Endothelial cell of umbilical vein (primary cell): ENCODE data around the gene EDN2. TPM values are rescaled to one million over a fixed set of nuclear protein-coding genes. Genes with fewer than 3 reads are reported as not detected.

Source experiments
- BruUV-seq: library from RNA; stranded (reverse); fragments of 400-500 nt; replicated peaks from 2 replicates; lab custom pipeline; 2021; lab: Mats Ljungman, UMichigan
- CTCF ChIA-PET: fragments of 300-600, 350-600 bp; sonication (Branson Sonifier 250); formaldehyde crosslinking; loops from one replicate; lab custom pipeline; 2021; ENCODE audit warnings: antibody characterized with exemption, inconsistent platforms; lab: Charles Lee
- POLR2A ChIA-PET: fragments of 300-600, 350-600 bp; sonication (Branson Sonifier 250); formaldehyde crosslinking; loops from one replicate; lab custom pipeline; 2021; ENCODE audit warnings: antibody characterized with exemption, inconsistent platforms; lab: Charles Lee
- DNase-seq: peaks from one replicate; pipeline ENCODE4 v3.0.0-alpha.2; 2011; ENCODE audit warnings: low read depth, low spot score
- FAIRE-seq: peaks from 2 replicates; lab custom pipeline; 2011; peaks lifted over from hg19 to GRCh38; lab: Jason Lieb, UNC
- H2AFZ ChIP-seq: 2 replicates; pipeline ENCODE4 v1.6.0; 2012; ENCODE audit warnings: low read depth, low read length, control low read depth, inconsistent platforms
- H3K27ac ChIP-seq: 2 replicates; pipeline ENCODE4 v1.5.1; 2011; ENCODE audit warnings: low read depth, mild to moderate bottlenecking, control low read depth, low read length, moderate library complexity; ENCODE audit not compliant: insufficient read depth
- H3K27me3 ChIP-seq, 2 experiments: 2 replicates each; pipeline versions ENCODE4 v1.6.0 to v1.6.1; 2011; ENCODE audit warnings: low read length in 2 of 2, mixed read lengths in 1 of 2; ENCODE audit not compliant: control insufficient read depth in 2 of 2, insufficient read depth in 2 of 2
- H3K36me3 ChIP-seq, 2 experiments: 2 replicates in 1 of 2; 3 replicates in 1 of 2; pipeline ENCODE4 v1.5.1; 2011; ENCODE audit warnings: low read length in 2 of 2, mild to moderate bottlenecking in 1 of 2, moderate library complexity in 1 of 2; ENCODE audit not compliant: control insufficient read depth in 2 of 2, insufficient read depth in 2 of 2; ENCODE audit errors: extremely low read depth in 1 of 2
- H3K4me1 ChIP-seq: 3 replicates; pipeline ENCODE4 v1.5.1; 2011; ENCODE audit warnings: mild to moderate bottlenecking, low read length; ENCODE audit not compliant: control insufficient read depth, insufficient read depth; ENCODE audit errors: extremely low read depth
- H3K4me2 ChIP-seq: 2 replicates; pipeline ENCODE4 v1.6.1; 2011; ENCODE audit warnings: low read length, control low read depth, mixed read lengths; ENCODE audit not compliant: insufficient read depth
- H3K4me3 ChIP-seq, 3 experiments: fragments of 200-600 bp in 1 of 3; sonication (generic), shearing (Covaris generic) in 1 of 3; replicated peaks in 1 of 3; 2 replicates each; pipeline ENCODE4 v1.5.1; 2011 to 2016; ENCODE audit warnings: control low read depth in 3 of 3, low read length in 3 of 3, mild to moderate bottlenecking in 2 of 3, inconsistent platforms in 1 of 3, low read depth in 1 of 3, moderate library complexity in 1 of 3; ENCODE audit not compliant: insufficient read depth in 1 of 3
- H3K79me2 ChIP-seq: 2 replicates; pipeline ENCODE4 v1.6.0; 2012; ENCODE audit warnings: low read length, inconsistent platforms; ENCODE audit not compliant: control insufficient read depth, insufficient read depth
- H3K9ac ChIP-seq: replicated peaks from 2 replicates; pipeline ENCODE3; 2011; ENCODE audit warnings: low read length, control low read depth; ENCODE audit not compliant: insufficient read depth; ENCODE audit errors: extremely low read depth
- H3K9me1 ChIP-seq: replicated peaks from 3 replicates; pipeline ENCODE4 v1.6.0; 2011; ENCODE audit warnings: mild to moderate bottlenecking, low read length; ENCODE audit not compliant: control insufficient read depth, insufficient read depth; ENCODE audit errors: extremely low read depth
- H3K9me3 ChIP-seq: replicated peaks from 2 replicates; pipeline ENCODE4 v1.5.1; 2012; ENCODE audit warnings: low read length, inconsistent platforms; ENCODE audit not compliant: control insufficient read depth, insufficient read depth
- H4K20me1 ChIP-seq: replicated peaks from 2 replicates; pipeline ENCODE3; 2011; ENCODE audit warnings: mild to moderate bottlenecking, low read length; ENCODE audit not compliant: control insufficient read depth, insufficient read depth; ENCODE audit errors: extremely low read depth
- CTCF ChIP-seq, 2 donors: IDR thresholded peaks; 1 replicate in 1 of 2; 2 replicates in 1 of 2; pipeline ENCODE4 v1.5.1; 2011; ENCODE audit warnings: low read length in 2 of 2, mild to moderate bottlenecking in 2 of 2, moderate library complexity in 2 of 2, control low read depth in 1 of 2, inconsistent platforms in 1 of 2, low read depth in 1 of 2; ENCODE audit not compliant: insufficient read depth in 1 of 2; ENCODE audit errors: extremely low read depth in 1 of 2
- EZH2 ChIP-seq: IDR thresholded peaks from 2 replicates; pipeline ENCODE4 v1.6.1; 2012; ENCODE audit warnings: borderline replicate concordance, low read depth, mild to moderate bottlenecking, moderate library complexity, low read length, inconsistent platforms; ENCODE audit not compliant: severe bottlenecking
- FOS ChIP-seq: IDR thresholded peaks from 2 replicates; pipeline ENCODE4 v1.6.1; 2011; ENCODE audit warnings: mild to moderate bottlenecking, low read length, moderate library complexity, borderline replicate concordance; ENCODE audit not compliant: insufficient read depth
- GATA2 ChIP-seq: IDR thresholded peaks from 2 replicates; pipeline ENCODE4 v1.7.0; 2011; ENCODE audit warnings: low read depth, mild to moderate bottlenecking, moderate library complexity, mixed read lengths, low read length; ENCODE audit not compliant: insufficient read length, insufficient read depth
- JUN ChIP-seq: IDR thresholded peaks from 2 replicates; pipeline ENCODE4 v1.6.1; 2011; ENCODE audit warnings: borderline replicate concordance, low read depth; ENCODE audit not compliant: insufficient read length, insufficient read depth
- MAX ChIP-seq: IDR thresholded peaks from 2 replicates; pipeline ENCODE4 v1.6.1; 2011; ENCODE audit not compliant: insufficient read depth, insufficient read length
- MYC ChIP-seq: IDR thresholded peaks from one replicate; pipeline ENCODE4 v1.6.1; 2011; ENCODE audit warnings: mild to moderate bottlenecking, low read depth, low read length
- POLR2A ChIP-seq: IDR thresholded peaks from 2 replicates; pipeline ENCODE4 v1.6.1; 2012; ENCODE audit warnings: low read depth, mild to moderate bottlenecking, control low read depth, low read length
- POLR2AphosphoS5 ChIP-seq: IDR thresholded peaks from 2 replicates; pipeline ENCODE4 v1.6.1; 2012; ENCODE audit warnings: low read depth, mild to moderate bottlenecking, control low read depth, low read length, moderate library complexity; ENCODE audit not compliant: insufficient read depth
- dilution Hi-C: fragments of 300-500 bp; cut with MboI; formaldehyde crosslinking; loops from one replicate; pipeline ENCODE4 v1.15.0; 2019; ENCODE audit warnings: low sequenced_read_pairs; ENCODE audit not compliant: extremely low pct_ligation_motif_present
- intact Hi-C: fragments of 100-400 bp; cut with micrococcal nuclease; formaldehyde crosslinking; loops from one replicate; pipeline ENCODE4 v1.10.0; 2022
- polyA plus RNA-seq, 4 experiments: library from polyadenylated mRNA; depleted of rRNA in 3 of 4; stranded (reverse) in 3 of 4; unstranded in 1 of 4; fragments of >200 nt; gene quantifications; 2 replicates each; pipeline versions ENCODE4 v1.2.1 to v1.2.3, GENCODE V29; 2011 to 2012; ENCODE audit warnings: missing spikeins in 1 of 4
- total RNA-seq: library from RNA; stranded (reverse); gene quantifications from 2 replicates; pipeline ENCODE4 v1.2.3, GENCODE V29; 2021

Gene EDN2
- total and polyA plus RNA-seq, 2 donors (not counting 3 experiments of a cell fraction or from before 2014, with no cell fraction given), result not detected

- ChIA-PET POLR2A (no interaction called here), CTCF (interaction anchor here (0.5 to 0.9 kb wide), 3 partner anchors 30 to 54 kb away, joined by 3 read pairs; no protein-coding TSS in a partner anchor)
- intact Hi-C loops (loop anchor here (1.0 kb wide), 1 partner anchor 11 kb away; no protein-coding TSS in a partner anchor), dilution Hi-C loops (no loop called here)
- H3K36me3 ChIP-seq, result no peaks in the 10 kb centered on the region
- peak; percentile 20 for TF ChIP-seq POLR2AphosphoS5
- TF ChIP-seq FOS, result peak; percentile 47
- no peak for TF ChIP-seq POLR2A
- TF ChIP-seq JUN, result peak; percentile 12
- TF ChIP-seq MYC, result no peak
- no peak for TF ChIP-seq CTCF (IDR thresholded peaks at IDR 0.05; ENCODE audit: extremely low read depth in 1 of 2, insufficient read depth in 1 of 2, low read depth in 1 of 2, low read length in 2 of 2)
- TF ChIP-seq EZH2, result no peak
- TF ChIP-seq GATA2, result peak; percentile 94
- TF ChIP-seq MAX, result no peak
- H3K4me1 ChIP-seq, result peaks cover 17% of the 10 kb centered on the region
- H3K27ac ChIP-seq, result no peak overlapping the region
- H3K4me3 ChIP-seq, result no peak overlapping the region
- H3K9me3 ChIP-seq, result no peaks in the 10 kb centered on the region
- no peak overlapping the region for H3K4me2 ChIP-seq
- H3K79me2 ChIP-seq, result no peaks in the 10 kb centered on the region
- H3K9ac ChIP-seq, result no peak overlapping the region
- DNase-seq (peak; percentile 46), FAIRE-seq (peak; percentile 84)
- no TSS peak for BruUV-seq
- H3K27me3 ChIP-seq, result peaks cover 0 to 4% of the 10 kb centered on the region in 2 experiments
- no peaks in the 10 kb centered on the region for H3K9me1 ChIP-seq
- no peak overlapping the region for H2AFZ ChIP-seq
- H4K20me1 ChIP-seq, result no peaks in the 10 kb centered on the region
These were observed 1.1 kb upstream of the EDN2 start for GRCh38 chr1:41485605-41486004.
